Panc1 (cell line): ENCODE measurements around the gene TULP4. TPM values are rescaled to one million over a fixed set of nuclear protein-coding genes. Genes with fewer than 3 reads are reported as not detected.

Source experiments
- ATAC-seq: fragments of 200-7000 bp; cut with Tn5 transposase; 2 replicates; pipeline ENCODE4 v1.9.1; 2020; ENCODE audit warnings: mild to moderate bottlenecking, moderate library complexity
- BruUV-seq: library from RNA; stranded (reverse); fragments of 400-500 nt; replicated peaks from 2 replicates; lab custom pipeline; 2021; lab: Mats Ljungman, UMichigan
- CTCF ChIA-PET: fragments of 300-600 bp; sonication (Branson Sonifier 250); formaldehyde crosslinking; loops from one replicate; lab custom pipeline; 2022; ENCODE audit warnings: antibody characterized with exemption; lab: Charles Lee
- POLR2A ChIA-PET: fragments of 300-600 bp; sonication (Branson Sonifier 250); formaldehyde crosslinking; loops from one replicate; lab custom pipeline; 2022; ENCODE audit warnings: antibody characterized with exemption; lab: Charles Lee
- DNase-seq: peaks from one replicate; pipeline ENCODE4 v3.0.0-alpha.2; 2010; ENCODE audit warnings: low read depth, low spot score
- H3K27ac ChIP-seq: 2 replicates; pipeline ENCODE4 v1.5.1; 2011; ENCODE audit warnings: mild to moderate bottlenecking, low read length, inconsistent platforms
- H3K27me3 ChIP-seq: fragments of 200-500 bp; sonication (Bioruptor generic); 2 replicates; pipeline ENCODE4 v1.6.0; 2014; ENCODE audit warnings: low read length, inconsistent platforms; ENCODE audit not compliant: control insufficient read depth, insufficient read depth
- H3K36me3 ChIP-seq: fragments of 200-500 bp; sonication (Bioruptor generic); 2 replicates; pipeline ENCODE4 v1.5.1; 2014; ENCODE audit warnings: inconsistent platforms, mild to moderate bottlenecking, low read length, moderate library complexity; ENCODE audit not compliant: control insufficient read depth, insufficient read depth
- H3K4me1 ChIP-seq: 2 replicates; pipeline ENCODE4 v1.5.1; 2011; ENCODE audit warnings: inconsistent platforms, mild to moderate bottlenecking, low read length, moderate library complexity; ENCODE audit not compliant: control insufficient read depth, insufficient read depth
- H3K4me3 ChIP-seq, 2 experiments: 2 replicates each; pipeline ENCODE4 v1.5.1; 2011 to 2012; ENCODE audit warnings: low read depth in 2 of 2, low read length in 2 of 2, mild to moderate bottlenecking in 2 of 2, inconsistent platforms in 1 of 2, moderate library complexity in 1 of 2
- H3K9me3 ChIP-seq: fragments of 200-500 bp; sonication (Bioruptor generic); 2 replicates; pipeline ENCODE4 v1.5.1; 2014; ENCODE audit warnings: low read depth, mild to moderate bottlenecking, inconsistent platforms, low read length, moderate library complexity; ENCODE audit not compliant: control insufficient read depth, insufficient read depth
- POLR2AphosphoS5 ChIP-seq: IDR thresholded peaks from 2 replicates; pipeline ENCODE4 v1.6.1; 2012; ENCODE audit warnings: mild to moderate bottlenecking, low read depth, low read length, moderate library complexity
- SIN3A ChIP-seq: IDR thresholded peaks from 2 replicates; pipeline ENCODE4 v1.6.1; 2012; ENCODE audit warnings: low read depth, mild to moderate bottlenecking, low read length, moderate library complexity, borderline replicate concordance; ENCODE audit not compliant: insufficient read depth
- TCF7L2 ChIP-seq: IDR thresholded peaks from 2 replicates; pipeline ENCODE4 v1.6.1; 2011; ENCODE audit warnings: mild to moderate bottlenecking, low read depth, low read length, inconsistent platforms
- in situ Hi-C: cut with HindIII; loops from 2 replicates; pipeline ENCODE4 v1.10.0; 2016; ENCODE audit warnings: low sequenced_read_pairs, low pct_unique_long_range_greater_than_20kb
- intact Hi-C: fragments of 100-400 bp; cut with micrococcal nuclease; formaldehyde crosslinking; loops from one replicate; pipeline ENCODE4 v1.10.0; 2022; ENCODE audit not compliant: unreplicated experiment
- total RNA-seq: library from RNA; stranded (reverse); gene quantifications from one replicate; pipeline ENCODE4 v1.2.1, GENCODE V29; 2021; ENCODE audit not compliant: unreplicated experiment
- TF ChIP-seq, protein P1 (sequence below): fragments of 450-650 bp; IDR thresholded peaks from 2 replicates; pipeline ENCODE4 v1.5.1; 2017; ENCODE audit warnings: mild to moderate bottlenecking
- TF ChIP-seq, protein P2 (sequence below), 2 experiments: IDR thresholded peaks; 2 replicates each; pipeline ENCODE4 v1.6.1; 2011 to 2012; ENCODE audit warnings: low read depth in 2 of 2, control low read depth in 1 of 2, low read length in 1 of 2, mild to moderate bottlenecking in 1 of 2, moderate library complexity in 1 of 2; ENCODE audit not compliant: insufficient read depth in 1 of 2

TULP4 gene
- total RNA-seq, 1 experiment from 2014 or later = 105 TPM

DNA sequence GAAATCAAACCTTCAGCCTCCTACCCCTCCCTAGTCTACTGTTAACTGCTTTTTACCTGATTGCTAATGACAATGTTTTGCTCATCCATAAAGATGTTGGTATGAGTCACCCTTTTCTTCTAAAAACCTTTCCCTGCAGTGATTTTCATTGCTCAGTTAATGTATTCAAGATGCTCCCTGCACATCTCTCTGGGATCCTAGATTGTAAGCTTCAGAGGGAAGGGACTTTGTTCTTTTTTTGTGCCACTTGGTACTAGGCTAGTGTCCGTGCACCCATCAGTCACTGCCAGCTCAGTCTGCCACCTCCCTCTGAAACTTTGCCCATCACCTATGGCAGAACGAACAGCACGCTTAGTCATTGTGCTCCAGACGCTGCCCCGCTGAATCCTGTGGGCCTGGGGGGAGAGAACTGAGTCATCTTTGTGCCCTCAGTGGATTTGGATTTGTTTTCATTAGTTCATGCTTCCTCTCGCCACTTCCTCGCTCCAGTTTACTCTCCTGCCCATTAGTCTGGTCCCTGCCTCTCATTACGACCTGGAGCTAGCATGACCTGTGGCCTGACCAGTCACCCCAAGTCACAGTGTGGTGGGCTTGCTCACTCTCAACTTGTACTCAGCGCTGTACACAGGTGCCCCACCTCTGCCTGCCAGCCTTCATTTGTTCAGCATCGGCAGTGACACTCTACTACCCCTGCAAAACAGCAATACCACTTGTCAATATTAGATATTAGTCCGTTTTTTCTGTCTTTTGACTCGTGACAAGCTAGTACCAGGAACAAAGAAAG lies 169.6 kb downstream of the TULP4 start:
- ChIA-PET CTCF (no interaction called here), POLR2A (no interaction called here)
- peak; percentile 66; the same call in 1 of the 2 replicates for ATAC-seq
- TF ChIP-seq, protein P1, sequence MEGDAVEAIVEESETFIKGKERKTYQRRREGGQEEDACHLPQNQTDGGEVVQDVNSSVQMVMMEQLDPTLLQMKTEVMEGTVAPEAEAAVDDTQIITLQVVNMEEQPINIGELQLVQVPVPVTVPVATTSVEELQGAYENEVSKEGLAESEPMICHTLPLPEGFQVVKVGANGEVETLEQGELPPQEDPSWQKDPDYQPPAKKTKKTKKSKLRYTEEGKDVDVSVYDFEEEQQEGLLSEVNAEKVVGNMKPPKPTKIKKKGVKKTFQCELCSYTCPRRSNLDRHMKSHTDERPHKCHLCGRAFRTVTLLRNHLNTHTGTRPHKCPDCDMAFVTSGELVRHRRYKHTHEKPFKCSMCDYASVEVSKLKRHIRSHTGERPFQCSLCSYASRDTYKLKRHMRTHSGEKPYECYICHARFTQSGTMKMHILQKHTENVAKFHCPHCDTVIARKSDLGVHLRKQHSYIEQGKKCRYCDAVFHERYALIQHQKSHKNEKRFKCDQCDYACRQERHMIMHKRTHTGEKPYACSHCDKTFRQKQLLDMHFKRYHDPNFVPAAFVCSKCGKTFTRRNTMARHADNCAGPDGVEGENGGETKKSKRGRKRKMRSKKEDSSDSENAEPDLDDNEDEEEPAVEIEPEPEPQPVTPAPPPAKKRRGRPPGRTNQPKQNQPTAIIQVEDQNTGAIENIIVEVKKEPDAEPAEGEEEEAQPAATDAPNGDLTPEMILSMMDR = no peak
- TF ChIP-seq, protein P2, sequence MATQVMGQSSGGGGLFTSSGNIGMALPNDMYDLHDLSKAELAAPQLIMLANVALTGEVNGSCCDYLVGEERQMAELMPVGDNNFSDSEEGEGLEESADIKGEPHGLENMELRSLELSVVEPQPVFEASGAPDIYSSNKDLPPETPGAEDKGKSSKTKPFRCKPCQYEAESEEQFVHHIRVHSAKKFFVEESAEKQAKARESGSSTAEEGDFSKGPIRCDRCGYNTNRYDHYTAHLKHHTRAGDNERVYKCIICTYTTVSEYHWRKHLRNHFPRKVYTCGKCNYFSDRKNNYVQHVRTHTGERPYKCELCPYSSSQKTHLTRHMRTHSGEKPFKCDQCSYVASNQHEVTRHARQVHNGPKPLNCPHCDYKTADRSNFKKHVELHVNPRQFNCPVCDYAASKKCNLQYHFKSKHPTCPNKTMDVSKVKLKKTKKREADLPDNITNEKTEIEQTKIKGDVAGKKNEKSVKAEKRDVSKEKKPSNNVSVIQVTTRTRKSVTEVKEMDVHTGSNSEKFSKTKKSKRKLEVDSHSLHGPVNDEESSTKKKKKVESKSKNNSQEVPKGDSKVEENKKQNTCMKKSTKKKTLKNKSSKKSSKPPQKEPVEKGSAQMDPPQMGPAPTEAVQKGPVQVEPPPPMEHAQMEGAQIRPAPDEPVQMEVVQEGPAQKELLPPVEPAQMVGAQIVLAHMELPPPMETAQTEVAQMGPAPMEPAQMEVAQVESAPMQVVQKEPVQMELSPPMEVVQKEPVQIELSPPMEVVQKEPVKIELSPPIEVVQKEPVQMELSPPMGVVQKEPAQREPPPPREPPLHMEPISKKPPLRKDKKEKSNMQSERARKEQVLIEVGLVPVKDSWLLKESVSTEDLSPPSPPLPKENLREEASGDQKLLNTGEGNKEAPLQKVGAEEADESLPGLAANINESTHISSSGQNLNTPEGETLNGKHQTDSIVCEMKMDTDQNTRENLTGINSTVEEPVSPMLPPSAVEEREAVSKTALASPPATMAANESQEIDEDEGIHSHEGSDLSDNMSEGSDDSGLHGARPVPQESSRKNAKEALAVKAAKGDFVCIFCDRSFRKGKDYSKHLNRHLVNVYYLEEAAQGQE (IDR thresholded peaks at IDR 0.05; ENCODE audit: insufficient read depth in 1 of 2, low read depth in 2 of 2, low read length in 1 of 2) = no peak
- TF ChIP-seq POLR2AphosphoS5 = no peak
- no peak for TF ChIP-seq SIN3A
- no peak for TF ChIP-seq TCF7L2
- H3K27ac ChIP-seq = no peak overlapping the region
- DNase-seq = peak; percentile 50
- H3K27me3 ChIP-seq = no peaks in the 10 kb centered on the region
- no TSS peak for BruUV-seq
- intact Hi-C loops (no loop called here), in situ Hi-C loops (no loop called here)
- no peaks in the 10 kb centered on the region for H3K9me3 ChIP-seq
- no peak overlapping the region for H3K4me3 ChIP-seq
- no peaks in the 10 kb centered on the region; the same call in 1 of the 2 replicates for H3K36me3 ChIP-seq
- no peaks in the 10 kb centered on the region for H3K4me1 ChIP-seq

DNA sequence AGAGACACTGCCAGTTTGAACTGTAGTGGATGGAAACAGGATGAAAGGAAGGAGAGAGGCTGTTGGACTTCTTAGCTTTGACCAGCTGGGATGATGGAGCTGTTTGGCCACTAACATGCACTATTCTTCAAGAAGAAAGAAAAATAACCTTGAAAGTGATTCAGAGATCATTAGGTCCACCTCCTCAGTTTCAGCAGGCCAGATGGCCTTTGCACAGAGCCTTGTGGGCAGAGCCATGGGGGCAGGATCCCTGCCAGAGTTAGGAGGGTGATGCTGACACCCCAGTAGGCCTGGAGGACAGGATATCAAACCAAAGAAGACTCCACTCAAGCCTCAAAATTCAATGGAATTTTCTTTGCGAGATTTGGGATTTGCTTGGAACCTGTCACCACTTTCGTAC lies 173.2 kb downstream of the TULP4 start:
- intact Hi-C loops = no loop called here
- ATAC-seq = no peak
- BruUV-seq = no TSS peak
- no peak for DNase-seq
- Histone ChIP-seq H3K27ac (no peak overlapping the region), H3K27me3 (no peaks in the 10 kb centered on the region), H3K4me1 (no peaks in the 10 kb centered on the region), H3K9me3 (no peaks in the 10 kb centered on the region), H3K4me3 (no peak overlapping the region), H3K36me3 (no peaks in the 10 kb centered on the region; the same call in 1 of the 2 replicates)
- ChIA-PET POLR2A (no interaction called here), CTCF (no interaction called here)
- TF ChIP-seq POLR2AphosphoS5 (no peak), TCF7L2 (no peak), SIN3A (no peak)
- TF ChIP-seq, protein P1 = no peak
- TF ChIP-seq, protein P2 (IDR thresholded peaks at IDR 0.05; ENCODE audit: insufficient read depth in 1 of 2, low read depth in 2 of 2, low read length in 1 of 2) = no peak
- in situ Hi-C loops = no loop called here
